ENCODE data around the gene VPS4B.
A peak's percentile ranks its signal among the peaks of the same experiment; 100 is the strongest.

VPS4B gene

DNA sequence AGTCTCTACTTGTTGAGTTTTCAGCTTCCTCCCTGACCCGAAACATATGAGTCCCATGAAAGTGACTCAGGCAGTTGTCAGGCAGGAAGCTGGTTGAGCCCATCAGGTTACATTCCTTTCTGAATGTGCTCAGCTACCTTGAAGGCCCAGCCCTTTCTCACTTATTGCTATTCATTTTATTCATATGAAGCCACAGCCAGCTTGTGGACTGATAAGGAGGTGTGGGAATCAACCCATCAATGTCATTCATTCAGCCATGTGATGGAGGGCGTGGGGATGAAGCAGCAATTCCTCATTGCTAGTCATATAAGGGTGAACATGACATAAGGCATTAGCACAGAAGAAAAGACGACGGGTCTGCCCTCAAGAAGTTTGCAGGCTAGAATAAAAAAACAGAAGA is 5.3 kb upstream of the VPS4B start:
- peak; percentile 6 to 14 for DNase-seq

GRCh38 chr18:63422864-63423304 is 608 bp upstream of the VPS4B start:
- DNase-seq = no peak

DNA sequence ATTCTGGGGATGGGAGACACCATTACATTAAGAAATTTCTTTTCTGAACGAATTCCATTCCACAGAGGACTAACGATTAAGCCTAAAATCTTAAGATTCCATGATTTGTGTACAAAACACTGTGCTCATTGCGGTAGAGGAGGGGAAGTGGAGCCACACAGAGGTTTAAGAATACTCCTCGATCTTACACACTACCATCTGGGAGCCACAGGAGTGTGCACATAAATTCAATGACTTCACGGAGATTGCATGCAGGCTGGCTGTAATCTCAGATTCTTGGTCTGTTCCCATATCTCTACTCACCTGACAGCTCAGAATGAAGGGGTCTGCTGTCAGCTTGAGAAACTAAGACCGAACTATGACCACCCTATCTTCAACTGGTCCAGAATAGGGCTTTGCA is 762 bp downstream of the VPS4B start:
- DNase-seq = no peak

- no peak for DNase-seq
These were observed 9.3 kb downstream of the VPS4B start for GRCh38 chr18:63412953-63413352.

GRCh38 chr18:63410792-63411191 is 11.5 kb downstream of the VPS4B start:
- DNase-seq = no peak

DNA sequence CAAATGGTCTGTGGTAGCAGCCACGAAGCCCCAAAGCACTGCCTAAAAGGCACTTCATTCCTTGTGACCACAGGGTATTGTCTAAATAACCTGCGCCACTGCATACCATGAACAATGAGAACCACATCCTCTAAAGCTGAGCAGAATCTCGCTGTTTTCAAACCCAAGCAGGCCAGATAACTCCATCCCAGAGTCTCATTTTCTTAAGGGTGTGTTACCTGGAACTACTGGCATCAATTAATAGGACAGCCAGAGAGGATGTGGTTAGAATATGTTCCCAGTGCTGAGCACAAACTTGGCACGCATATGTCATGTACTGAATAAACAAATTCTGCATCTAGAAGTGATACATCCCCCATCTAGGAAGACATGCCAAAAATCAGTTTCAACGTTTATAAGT is 13.0 kb downstream of the VPS4B start:
- DNase-seq = peak in 1 of 2 experiments; percentile 13

DNA sequence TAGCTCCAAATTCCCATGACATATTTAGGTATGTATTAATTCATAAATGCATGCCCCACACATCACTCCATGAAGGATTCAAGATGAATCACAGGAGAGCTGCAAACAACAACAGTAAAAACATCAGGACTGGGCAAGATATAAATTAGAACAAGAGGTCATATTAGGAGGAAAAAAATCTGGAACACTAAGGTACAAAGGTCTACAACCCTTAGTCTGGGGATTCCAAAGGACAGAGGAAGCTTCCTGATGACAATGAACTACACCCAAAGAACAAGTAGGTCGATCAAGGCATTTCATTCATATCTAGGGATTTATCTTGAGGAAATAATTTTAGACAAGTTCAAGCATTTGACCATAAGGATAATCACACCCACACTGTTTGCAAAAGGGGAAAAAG is 14.5 kb downstream of the VPS4B start:
- DNase-seq = no peak

DNA sequence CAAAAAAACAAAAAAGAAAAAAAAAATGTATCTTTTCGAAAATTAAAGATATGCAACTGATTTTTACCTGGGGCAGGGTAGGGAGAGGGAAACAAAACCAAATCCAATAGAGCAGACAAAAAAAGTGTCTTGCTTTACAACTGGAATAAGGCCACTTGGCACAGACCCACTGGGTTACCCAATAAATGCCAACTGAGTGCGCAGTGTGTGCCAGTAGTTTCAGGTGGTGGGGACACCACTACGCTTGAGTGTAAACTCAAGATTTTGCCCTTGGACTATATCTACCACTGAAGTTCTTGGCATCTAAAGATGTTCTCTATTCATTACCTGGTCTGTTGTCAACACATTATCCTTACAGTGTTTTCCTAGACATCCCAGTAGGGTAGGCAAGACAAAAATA is 16.3 kb downstream of the VPS4B start:
- DNase-seq = no peak

DNA sequence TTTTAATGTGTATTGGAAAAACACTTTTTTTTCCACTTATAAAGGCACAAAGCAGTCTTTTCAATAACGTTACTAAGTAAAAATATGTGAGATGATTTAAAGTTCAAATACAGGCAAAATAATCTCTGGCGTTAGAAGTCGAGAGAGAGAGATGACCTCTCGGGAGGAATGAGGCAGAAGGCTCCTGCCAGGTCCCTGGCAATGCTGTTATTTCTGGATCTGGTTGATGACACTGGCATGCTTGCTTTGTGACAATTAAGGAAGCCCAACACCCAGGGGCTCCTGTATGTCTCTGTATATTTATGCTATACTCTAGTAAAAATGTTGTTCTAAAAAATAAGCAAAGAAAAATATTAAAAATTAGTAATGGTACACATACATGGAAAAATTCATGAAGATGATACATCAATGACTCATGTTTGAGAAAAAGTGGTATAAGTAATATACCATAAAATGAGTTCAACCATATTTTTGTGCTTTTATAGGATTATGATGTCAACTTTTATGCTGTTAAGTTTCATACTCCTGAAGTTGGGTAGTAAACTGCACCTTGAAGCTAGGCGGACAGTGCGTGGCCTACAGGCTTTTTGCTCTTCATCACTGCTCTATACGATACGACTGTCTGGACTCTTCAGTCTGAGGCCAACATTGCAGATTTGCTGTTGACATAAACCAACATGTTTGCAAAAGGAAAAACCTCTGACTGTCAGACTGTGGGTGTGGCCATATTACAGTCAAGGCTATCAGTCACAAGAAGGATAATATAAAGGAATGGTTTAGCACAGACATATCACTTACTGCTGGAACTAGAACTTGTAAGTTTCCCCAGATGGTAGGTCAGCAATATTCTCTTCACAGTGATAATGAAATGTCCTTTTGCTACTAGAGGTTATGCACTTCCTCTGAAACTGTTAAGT is 19.8 kb downstream of the VPS4B start:
- DNase-seq = no peak

DNA sequence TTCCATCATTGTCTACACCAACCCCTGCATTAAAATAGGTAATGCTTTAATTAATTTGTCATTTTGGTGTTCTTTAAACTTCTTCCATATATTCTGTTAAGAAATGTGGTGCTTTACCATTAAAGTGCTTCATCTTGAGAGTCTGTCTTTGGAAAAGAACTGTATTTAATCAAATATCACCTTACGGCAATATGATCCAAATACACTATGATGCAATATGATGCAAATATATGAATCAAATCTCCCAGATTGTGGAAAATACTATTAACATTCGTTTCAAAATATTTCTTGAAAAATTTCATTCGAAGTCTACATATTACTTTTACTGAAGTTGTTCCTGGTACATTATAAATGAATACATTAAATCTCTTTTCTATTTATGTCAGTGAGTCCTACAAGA is 23.0 kb downstream of the VPS4B start:
- no peak for DNase-seq

DNA sequence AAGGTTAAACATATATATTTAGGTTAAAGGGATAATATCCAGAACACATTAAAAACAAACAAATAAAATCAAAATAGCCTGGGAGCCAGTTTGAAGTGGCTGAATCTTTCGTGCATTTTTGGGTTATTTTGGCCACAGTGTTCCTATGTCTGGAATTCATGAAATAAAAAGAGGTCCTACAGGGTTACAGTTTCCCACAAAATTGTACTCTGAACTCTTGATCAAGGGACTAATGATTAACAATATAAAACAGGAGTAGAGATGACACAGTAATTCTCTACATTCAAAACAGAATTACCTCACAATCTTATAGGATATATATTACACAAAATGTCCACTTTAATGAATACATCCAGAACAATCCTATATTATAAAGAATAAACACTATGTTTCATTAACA is 24.9 kb downstream of the VPS4B start:
- no peak for DNase-seq

DNA sequence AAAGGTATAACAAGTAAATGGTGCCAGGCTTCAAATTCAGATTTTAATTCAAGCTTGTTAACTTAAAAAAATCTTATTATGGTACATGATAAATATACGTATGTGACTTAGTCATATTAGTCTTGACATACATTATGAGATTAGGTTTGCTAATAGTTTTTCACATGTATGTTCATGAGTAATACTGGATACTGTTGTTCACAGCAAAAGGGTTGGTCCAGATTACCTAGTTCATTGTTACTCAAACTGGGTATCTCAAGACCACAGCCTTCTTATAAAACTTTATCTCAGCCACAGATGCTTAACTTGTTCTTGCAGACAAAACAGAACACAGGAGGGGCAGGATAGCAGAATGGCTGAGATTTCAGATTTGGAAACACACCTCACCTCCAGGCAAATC is 26.8 kb downstream of the VPS4B start:
- no peak for DNase-seq

GRCh38 chr18:63394954-63395353 is 27.3 kb downstream of the VPS4B start:
- DNase-seq = no peak

DNA sequence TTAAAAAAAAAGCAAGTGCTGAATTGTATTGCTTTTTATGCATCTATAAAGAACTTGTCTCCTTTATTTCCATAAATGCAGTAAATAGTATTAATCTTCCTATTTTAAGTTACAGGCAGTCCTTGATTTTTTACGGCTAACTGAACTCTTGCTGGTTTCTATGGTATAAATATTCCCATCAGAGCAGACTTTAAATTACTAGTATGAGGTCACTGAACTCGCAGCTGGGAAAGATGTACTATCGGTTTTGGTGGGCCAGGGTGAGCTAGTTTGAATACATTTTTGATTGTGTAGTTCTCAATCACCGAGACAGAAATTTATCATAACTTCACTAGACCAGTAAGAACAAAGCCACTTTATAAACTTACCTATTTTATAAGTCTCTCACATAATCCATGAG is 34.4 kb downstream of the VPS4B start:
- DNase-seq = no peak

GRCh38 chr18:63382843-63383242 is 39.4 kb downstream of the VPS4B start:
- no peak for DNase-seq

DNA sequence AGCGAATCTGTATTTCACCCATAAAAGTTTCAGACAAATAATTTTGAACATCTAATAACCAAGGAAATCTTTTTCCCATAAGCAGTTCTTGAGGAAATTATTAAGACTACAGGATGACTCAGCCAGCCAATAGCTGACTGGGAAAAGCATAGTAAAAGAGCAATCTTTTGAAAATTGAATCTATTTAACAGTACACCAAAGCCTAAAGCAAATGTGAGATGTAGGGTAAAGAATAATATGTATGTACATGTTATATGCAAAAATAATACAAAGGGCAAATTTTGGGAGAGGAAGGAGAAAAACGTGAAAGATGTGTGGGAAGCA is 42.7 kb downstream of the VPS4B start:
- no peak for DNase-seq

DNA sequence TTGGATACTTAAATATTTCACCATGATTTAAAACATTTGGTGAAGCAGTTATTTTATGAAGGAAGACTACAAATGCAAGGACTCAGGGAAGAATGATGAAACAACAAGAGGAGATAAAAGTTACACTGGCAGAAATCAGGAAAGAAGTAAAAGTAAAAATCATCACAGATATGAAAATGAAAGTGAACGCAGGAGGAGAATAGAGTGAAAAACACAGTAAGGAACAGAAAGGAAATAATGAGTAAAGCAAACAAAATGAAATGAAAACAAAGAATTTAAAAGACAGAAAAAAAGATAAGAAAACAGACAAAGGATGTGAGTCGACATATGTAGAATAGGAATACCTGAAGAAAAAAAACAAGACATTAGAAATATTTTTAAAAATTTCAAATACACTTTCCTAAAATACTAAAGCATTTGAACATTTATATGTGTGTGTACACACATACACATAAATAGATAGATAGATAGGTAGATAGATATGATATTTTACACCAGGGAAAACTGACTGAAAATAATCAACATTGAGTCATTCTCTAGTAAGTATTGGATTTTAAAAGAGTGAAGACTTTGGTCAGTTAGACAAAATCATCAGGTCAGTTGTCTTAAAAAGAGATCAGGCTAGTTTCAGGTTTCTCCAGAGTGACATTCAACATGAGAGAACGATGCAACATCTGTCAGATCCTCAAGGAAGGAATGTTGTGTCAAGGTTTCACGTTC is 43.2 kb downstream of the VPS4B start:
- no peak for DNase-seq

- no peak for DNase-seq
These were observed 44.8 kb downstream of the VPS4B start for GRCh38 chr18:63377275-63377980.

DNA sequence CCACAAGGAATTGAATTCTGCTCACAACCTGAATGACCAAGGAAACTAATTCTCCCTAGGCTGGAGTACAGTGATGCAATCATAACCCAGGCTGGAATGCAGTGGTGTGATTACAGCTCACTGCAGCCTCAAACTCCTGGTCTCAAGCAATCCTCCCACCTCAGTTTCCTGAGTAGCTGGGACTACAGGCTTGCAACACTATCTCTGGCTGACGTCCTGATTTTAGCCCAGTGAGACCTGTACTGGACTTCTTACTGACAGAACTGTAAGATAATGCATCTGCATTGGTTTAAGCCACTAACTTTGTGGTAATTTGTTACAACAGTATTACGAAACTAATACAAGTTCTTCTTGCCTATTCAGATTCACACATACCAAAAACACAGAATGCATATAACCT is 45.7 kb downstream of the VPS4B start:
- no peak for DNase-seq

DNA sequence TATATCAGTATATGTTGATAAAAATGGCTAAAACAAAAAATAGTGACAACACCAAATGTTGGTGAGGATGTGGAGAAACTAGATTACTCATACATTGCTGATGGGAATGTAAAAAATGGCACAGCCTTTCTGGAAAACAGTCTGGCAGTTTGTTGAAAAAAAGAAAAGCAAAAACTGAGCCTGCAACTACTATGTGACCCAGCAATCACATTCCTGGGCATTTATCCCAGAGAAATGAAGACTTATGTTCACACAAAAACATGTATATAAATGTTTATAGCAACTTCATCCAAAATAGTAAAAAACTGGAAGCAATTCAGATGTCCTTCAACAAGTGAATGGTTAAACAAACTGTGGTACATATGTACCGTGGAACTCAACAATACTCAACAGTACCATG is 47.7 kb downstream of the VPS4B start:
- no peak for DNase-seq

DNA sequence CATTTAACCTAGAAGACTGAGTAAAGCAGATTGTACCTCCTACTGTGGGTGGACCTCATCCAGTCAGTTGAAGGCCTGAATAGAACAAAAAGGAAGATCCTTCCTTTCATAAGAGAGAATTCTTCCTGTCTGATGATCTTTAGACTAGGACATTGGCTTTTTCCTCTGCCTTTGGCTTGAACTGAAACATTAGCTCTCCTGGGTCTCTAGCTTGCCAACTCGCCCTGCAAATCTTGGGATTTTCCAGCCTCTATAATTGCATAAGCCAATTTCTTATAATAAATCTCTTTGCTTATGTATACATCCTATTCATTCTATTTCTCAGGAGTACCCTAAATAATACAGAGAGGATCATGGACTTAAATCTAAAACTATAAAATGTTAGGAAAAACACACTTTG is 49.1 kb downstream of the VPS4B start:
- DNase-seq = no peak

GRCh38 chr18:63368611-63369010 is 53.7 kb downstream of the VPS4B start:
- no peak for DNase-seq

DNA sequence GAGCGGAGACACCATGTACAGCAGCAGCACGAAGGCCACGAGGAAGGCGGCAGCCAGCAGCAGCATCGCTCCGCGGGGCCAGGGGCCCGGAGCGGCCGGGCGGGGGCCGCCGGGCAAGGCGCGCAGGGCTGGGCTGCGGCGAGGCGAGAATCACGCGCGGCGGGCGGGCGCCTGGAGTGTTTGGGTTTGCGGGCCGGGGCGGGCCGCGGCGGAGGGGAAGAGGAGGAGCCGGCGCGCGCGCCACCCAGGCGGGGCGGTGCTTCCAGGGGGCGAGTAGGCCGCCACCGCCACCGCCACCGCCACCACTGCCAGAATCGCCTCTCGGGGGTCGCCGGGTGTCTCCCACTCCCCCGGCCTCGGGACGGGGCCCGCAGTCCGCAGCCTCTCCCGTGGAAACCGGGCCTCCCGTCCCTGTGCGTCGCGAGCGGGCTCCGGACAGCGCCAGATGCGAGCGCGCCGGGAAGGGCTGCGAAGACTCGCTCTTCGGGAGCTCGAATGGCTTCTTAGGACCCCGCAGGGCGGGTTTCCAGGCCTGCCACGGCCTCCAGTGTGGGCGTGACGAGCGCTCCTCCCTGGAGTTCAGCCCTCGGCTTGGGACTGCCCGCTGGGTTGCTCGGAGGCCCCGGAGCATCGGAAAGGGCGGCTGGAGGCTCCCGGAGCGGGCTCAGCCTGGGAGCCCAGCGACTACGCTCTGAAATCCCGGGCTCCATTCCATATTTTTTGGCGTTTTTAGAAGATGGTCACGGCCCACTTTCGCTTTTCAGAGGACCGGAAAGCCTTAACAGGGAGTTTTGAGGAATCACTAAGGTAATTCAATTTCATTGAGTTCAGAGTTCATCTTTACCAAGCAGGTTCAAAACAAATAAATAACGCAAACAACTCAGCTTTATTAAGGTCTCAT is 55.0 kb downstream of the VPS4B start, which contains the start of gene KDSR:
Gene KDSR (minus strand): TSS at position 154 of the 901 bp plus-strand sequence. CDS start 88 bp downstream, at position 66.
- peak; percentile 83 to 87 for DNase-seq
